IMR-90 (cell line): ENCODE results near the gene EXOC8. TPM values are rescaled to one million over a fixed set of nuclear protein-coding genes. Genes with fewer than 3 reads are reported as not detected.

Source experiments
- ATAC-seq: fragments of 200-7000 bp; cut with Tn5 transposase; 2 replicates; pipeline ENCODE4 v1.9.1; 2020; ENCODE audit warnings: low read depth, mild to moderate bottlenecking, moderate library complexity
- BruUV-seq: library from RNA; stranded (reverse); fragments of 400-500 nt; replicated peaks from 2 replicates; lab custom pipeline; 2021; lab: Mats Ljungman, UMichigan
- CTCF ChIA-PET: fragments of 300-600 bp; formaldehyde crosslinking; extraction: SDS; loops from one replicate; lab custom pipeline; 2021; ENCODE audit warnings: antibody characterized with exemption; lab: Yijun Ruan, JAX
- POLR2A ChIA-PET: fragments of 300-600 bp; sonication (Branson Sonifier 250); formaldehyde crosslinking; loops from one replicate; lab custom pipeline; 2022; ENCODE audit warnings: antibody characterized with exemption; ENCODE audit not compliant: unreplicated experiment; lab: Charles Lee
- DNase-seq: peaks from one replicate; pipeline ENCODE4 v3.0.0; 2013
- H2AFZ ChIP-seq: replicated peaks from 2 replicates; pipeline ENCODE3; 2013; ENCODE audit warnings: low read length, mild to moderate bottlenecking; ENCODE audit not compliant: poor library complexity
- H2AK5ac ChIP-seq: 2 replicates; pipeline ENCODE4 v1.6.1; 2013; ENCODE audit warnings: low read depth, low read length, inconsistent platforms
- H2AK9ac ChIP-seq: replicated peaks from 2 replicates; pipeline ENCODE3; 2013; ENCODE audit warnings: mild to moderate bottlenecking, low read depth, low read length, moderate library complexity; ENCODE audit not compliant: poor library complexity
- H2BK120ac ChIP-seq: 2 replicates; pipeline ENCODE4 v1.6.1; 2013; ENCODE audit warnings: low read depth, low read length, inconsistent platforms
- H2BK15ac ChIP-seq: 3 replicates; pipeline ENCODE4 v1.6.1; 2013; ENCODE audit warnings: low read depth, low read length, inconsistent platforms
- H2BK20ac ChIP-seq: 2 replicates; pipeline ENCODE4 v1.6.1; 2013; ENCODE audit warnings: low read depth, mild to moderate bottlenecking, inconsistent platforms, low read length, moderate library complexity
- H2BK5ac ChIP-seq: 2 replicates; pipeline ENCODE4 v1.6.1; 2013; ENCODE audit warnings: mild to moderate bottlenecking, low read depth, low read length, inconsistent platforms; ENCODE audit not compliant: poor library complexity, severe bottlenecking
- H3K14ac ChIP-seq: replicated peaks from 2 replicates; pipeline ENCODE4 v1.6.1; 2013; ENCODE audit warnings: low read depth, low read length, inconsistent platforms
- H3K18ac ChIP-seq: 2 replicates; pipeline ENCODE4 v1.6.1; 2013; ENCODE audit warnings: low read depth, low read length, control low read depth
- H3K23ac ChIP-seq: 2 replicates; pipeline ENCODE4 v1.6.1; 2013; ENCODE audit warnings: low read depth, low read length, inconsistent platforms
- H3K27ac ChIP-seq: 2 replicates; pipeline ENCODE4 v1.5.1; 2013; ENCODE audit warnings: mild to moderate bottlenecking, control low read depth, low read length; ENCODE audit not compliant: insufficient read depth
- H3K27me3 ChIP-seq: 2 replicates; pipeline ENCODE4 v1.6.1; 2013; ENCODE audit warnings: low read length; ENCODE audit not compliant: control insufficient read depth, insufficient read depth
- H3K36me3 ChIP-seq: 2 replicates; pipeline ENCODE4 v1.6.1; 2013; ENCODE audit warnings: low read length, mixed read lengths; ENCODE audit not compliant: control insufficient read depth, insufficient read depth
- H3K4ac ChIP-seq: 2 replicates; pipeline ENCODE4 v1.6.1; 2013; ENCODE audit warnings: low read depth, low read length, inconsistent platforms
- H3K4me1 ChIP-seq: 2 replicates; pipeline ENCODE4 v1.6.1; 2013; ENCODE audit warnings: low read length, mixed read lengths; ENCODE audit not compliant: control insufficient read depth, insufficient read depth
- H3K4me2 ChIP-seq: 2 replicates; pipeline ENCODE4 v1.6.1; 2013; ENCODE audit warnings: low read depth, mild to moderate bottlenecking, control low read depth, low read length, moderate library complexity
- H3K4me3 ChIP-seq: 2 replicates; pipeline ENCODE4 v1.5.1; 2013; ENCODE audit warnings: low read depth, mild to moderate bottlenecking, control low read depth, low read length, moderate library complexity; ENCODE audit not compliant: insufficient read depth
- H3K56ac ChIP-seq: 2 replicates; pipeline ENCODE4 v1.6.1; 2013; ENCODE audit warnings: low read length, inconsistent platforms; ENCODE audit not compliant: insufficient read depth; ENCODE audit errors: extremely low read depth
- H3K79me1 ChIP-seq, 2 experiments: 2 replicates each; pipeline ENCODE4 v1.6.1; 2013; ENCODE audit warnings: low read length in 2 of 2, inconsistent platforms in 1 of 2, low read depth in 1 of 2
- H3K9ac ChIP-seq: 2 replicates; pipeline ENCODE4 v1.6.1; 2013; ENCODE audit warnings: low read depth, low read length, control low read depth
- H3K9me1 ChIP-seq: 2 replicates; pipeline ENCODE4 v1.6.1; 2013; ENCODE audit warnings: low read length, inconsistent platforms; ENCODE audit not compliant: insufficient read depth
- H3K9me3 ChIP-seq: 2 replicates; pipeline ENCODE4 v1.6.1; 2013; ENCODE audit warnings: low read length; ENCODE audit not compliant: control insufficient read depth, insufficient read depth
- H4K20me1 ChIP-seq: 2 replicates; pipeline ENCODE4 v1.6.1; 2013; ENCODE audit warnings: low read length, inconsistent platforms; ENCODE audit not compliant: insufficient read depth
- H4K5ac ChIP-seq: 2 replicates; pipeline ENCODE4 v1.6.1; 2013; ENCODE audit warnings: mild to moderate bottlenecking, low read depth, low read length, control low read depth
- H4K8ac ChIP-seq, 2 experiments: 2 replicates each; pipeline ENCODE4 v1.6.1; 2013; ENCODE audit warnings: low read depth in 2 of 2, low read length in 2 of 2, control low read depth in 1 of 2, inconsistent platforms in 1 of 2
- H4K91ac ChIP-seq: 2 replicates; pipeline ENCODE4 v1.6.1; 2013; ENCODE audit warnings: low read depth, low read length, inconsistent platforms; ENCODE audit not compliant: insufficient read depth
- BHLHE40 ChIP-seq: fragments of 150-350 bp; IDR thresholded peaks from 2 replicates; pipeline ENCODE4 v1.6.1; 2016; ENCODE audit warnings: mild to moderate bottlenecking, low read depth, low read length
- CEBPB ChIP-seq: IDR thresholded peaks from 2 replicates; pipeline ENCODE4 v1.6.1; 2012; ENCODE audit warnings: low read depth, low read length, improper control_type of control experiment
- FOS ChIP-seq: fragments of 150-350 bp; IDR thresholded peaks from 2 replicates; pipeline ENCODE4 v1.6.1; 2016; ENCODE audit warnings: low read depth, low read length
- MAFK ChIP-seq: IDR thresholded peaks from 2 replicates; pipeline ENCODE4 v1.6.1; 2012; ENCODE audit warnings: low read depth, low read length, improper control_type of control experiment
- MAZ ChIP-seq: IDR thresholded peaks from 2 replicates; pipeline ENCODE4 v1.6.1; 2012; ENCODE audit warnings: low read depth, mild to moderate bottlenecking, low read length, improper control_type of control experiment, moderate library complexity, borderline replicate concordance
- MXI1 ChIP-seq: IDR thresholded peaks from 2 replicates; pipeline ENCODE4 v1.6.1; 2012; ENCODE audit warnings: low read depth, mild to moderate bottlenecking, low read length, moderate library complexity, borderline replicate concordance
- NFE2L2 ChIP-seq: fragments of 150-350 bp; IDR thresholded peaks from 2 replicates; pipeline ENCODE4 v1.6.1; 2016; ENCODE audit warnings: low read depth, mild to moderate bottlenecking, low read length
- POLR2A ChIP-seq: IDR thresholded peaks from 2 replicates; pipeline ENCODE4 v1.6.1; 2012; ENCODE audit warnings: mild to moderate bottlenecking, low read depth, low read length
- SMC3 ChIP-seq: fragments of 150-350 bp; IDR thresholded peaks from 2 replicates; pipeline ENCODE4 v1.6.1; 2016; ENCODE audit warnings: low read depth, mild to moderate bottlenecking, antibody characterized with exemption, low read length, moderate library complexity
- USF2 ChIP-seq: fragments of 150-350 bp; IDR thresholded peaks from 2 replicates; pipeline ENCODE4 v1.6.1; 2017; ENCODE audit warnings: mild to moderate bottlenecking, antibody characterized with exemption, low read length, low read depth
- WGBS, 2 experiments: methylation state at CpG; one replicate each; pipeline versions ENCODE4 v1.1.5 to v1.1.7; 2013; ENCODE audit warnings: missing lambda C conversion rate in 2 of 2; ENCODE audit not compliant: insufficient read length in 1 of 2; ENCODE audit errors: extremely low coverage in 2 of 2; 5-methylcytosine and 5-hydroxymethylcytosine counted together
- dilution Hi-C: fragments of 300-500 bp; cut with HindIII; formaldehyde crosslinking; loops from one replicate; pipeline ENCODE4 v1.14.3; 2018; ENCODE audit warnings: low sequenced_read_pairs; ENCODE audit not compliant: unreplicated experiment
- in situ Hi-C: fragments of 300-500 bp; cut with MboI; formaldehyde crosslinking; loops from 3 replicates; pipeline ENCODE4 v1.14.3; 2019; ENCODE audit warnings: low sequenced_read_pairs, inconsistent platforms, mixed read lengths
- intact Hi-C: fragments of 100-400 bp; cut with micrococcal nuclease; formaldehyde crosslinking; loops from 2 replicates; pipeline ENCODE4 v1.10.0; 2022
- polyA plus RNA-seq, 3 experiments: library from polyadenylated mRNA; depleted of rRNA; stranded (reverse); fragments of >200 nt; gene quantifications; 2 replicates each; pipeline ENCODE4 v1.2.3, GENCODE V29; 2012; ENCODE audit warnings: low replicate concordance in 1 of 3
- total RNA-seq: library from RNA; depleted of rRNA; stranded (reverse); fragments of >200 nt; gene quantifications from 2 replicates; pipeline ENCODE4 v1.2.3, GENCODE V29; 2012
- TF ChIP-seq, protein P1 (sequence below): conservative IDR thresholded peaks from 2 replicates; pipeline ENCODE4 v1.5.1; 2012; ENCODE audit warnings: mild to moderate bottlenecking, low read depth, low read length, improper control_type of control experiment
- TF ChIP-seq, protein P2 (sequence below): fragments of 150-350 bp; IDR thresholded peaks from 2 replicates; pipeline ENCODE4 v1.6.1; 2016; ENCODE audit warnings: low read depth, mild to moderate bottlenecking, low read length, moderate library complexity, borderline replicate concordance

EXOC8 gene
- total and polyA plus RNA-seq, 2 of the 4 experiments (the other 2 are of a cell fraction): 2.6 to 11.5 TPM

DNA sequence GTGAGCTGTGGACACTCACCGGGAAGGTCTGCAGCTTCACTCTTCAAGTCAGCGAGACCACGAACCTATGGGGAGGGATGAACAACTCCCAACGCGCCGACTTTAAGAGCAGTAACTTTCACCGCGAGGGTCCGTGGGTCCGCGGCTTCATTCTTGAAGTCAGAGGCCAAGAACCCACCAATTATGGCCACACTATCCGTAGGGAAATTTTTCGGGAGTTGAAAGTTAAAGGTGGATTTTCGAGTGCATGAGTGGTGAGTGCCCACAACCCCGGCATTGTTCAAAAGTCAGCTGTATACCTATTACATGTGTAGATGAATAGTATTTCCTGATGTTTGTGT is 19.7 kb downstream of the EXOC8 start:
- no TSS peak for BruUV-seq
- no peaks in the 10 kb centered on the region for H3K27me3 ChIP-seq
- no peak overlapping the region for H2BK120ac ChIP-seq
- H3K14ac ChIP-seq: no peak overlapping the region
- H3K9ac ChIP-seq: no peak overlapping the region
- in situ Hi-C loops (no loop called here), intact Hi-C loops (no loop called here), dilution Hi-C loops (no loop called here)
- H3K79me1 ChIP-seq: no peaks in the 10 kb centered on the region
- TF ChIP-seq SMC3 (no peak), POLR2A (no peak), MAZ (no peak), USF2 (no peak), BHLHE40 (no peak), MXI1 (no peak), MAFK (no peak), NFE2L2 (no peak), FOS (no peak), CEBPB (no peak)
- TF ChIP-seq, protein P1, sequence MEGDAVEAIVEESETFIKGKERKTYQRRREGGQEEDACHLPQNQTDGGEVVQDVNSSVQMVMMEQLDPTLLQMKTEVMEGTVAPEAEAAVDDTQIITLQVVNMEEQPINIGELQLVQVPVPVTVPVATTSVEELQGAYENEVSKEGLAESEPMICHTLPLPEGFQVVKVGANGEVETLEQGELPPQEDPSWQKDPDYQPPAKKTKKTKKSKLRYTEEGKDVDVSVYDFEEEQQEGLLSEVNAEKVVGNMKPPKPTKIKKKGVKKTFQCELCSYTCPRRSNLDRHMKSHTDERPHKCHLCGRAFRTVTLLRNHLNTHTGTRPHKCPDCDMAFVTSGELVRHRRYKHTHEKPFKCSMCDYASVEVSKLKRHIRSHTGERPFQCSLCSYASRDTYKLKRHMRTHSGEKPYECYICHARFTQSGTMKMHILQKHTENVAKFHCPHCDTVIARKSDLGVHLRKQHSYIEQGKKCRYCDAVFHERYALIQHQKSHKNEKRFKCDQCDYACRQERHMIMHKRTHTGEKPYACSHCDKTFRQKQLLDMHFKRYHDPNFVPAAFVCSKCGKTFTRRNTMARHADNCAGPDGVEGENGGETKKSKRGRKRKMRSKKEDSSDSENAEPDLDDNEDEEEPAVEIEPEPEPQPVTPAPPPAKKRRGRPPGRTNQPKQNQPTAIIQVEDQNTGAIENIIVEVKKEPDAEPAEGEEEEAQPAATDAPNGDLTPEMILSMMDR: no peak
- TF ChIP-seq, protein P2, sequence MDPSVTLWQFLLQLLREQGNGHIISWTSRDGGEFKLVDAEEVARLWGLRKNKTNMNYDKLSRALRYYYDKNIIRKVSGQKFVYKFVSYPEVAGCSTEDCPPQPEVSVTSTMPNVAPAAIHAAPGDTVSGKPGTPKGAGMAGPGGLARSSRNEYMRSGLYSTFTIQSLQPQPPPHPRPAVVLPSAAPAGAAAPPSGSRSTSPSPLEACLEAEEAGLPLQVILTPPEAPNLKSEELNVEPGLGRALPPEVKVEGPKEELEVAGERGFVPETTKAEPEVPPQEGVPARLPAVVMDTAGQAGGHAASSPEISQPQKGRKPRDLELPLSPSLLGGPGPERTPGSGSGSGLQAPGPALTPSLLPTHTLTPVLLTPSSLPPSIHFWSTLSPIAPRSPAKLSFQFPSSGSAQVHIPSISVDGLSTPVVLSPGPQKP: no peak
- H2BK15ac ChIP-seq: no peak overlapping the region
- no peak overlapping the region for H3K4ac ChIP-seq
- H3K36me3 ChIP-seq: no peaks in the 10 kb centered on the region
- POLR2A ChIA-PET: no interaction called here
- DNase-seq (no peak), ATAC-seq (no peak)
- H3K9me1 ChIP-seq: no peaks in the 10 kb centered on the region
- no peaks in the 10 kb centered on the region for H3K4me1 ChIP-seq
- no peak overlapping the region for H4K5ac ChIP-seq
- H4K20me1 ChIP-seq: no peaks in the 10 kb centered on the region
- no peak overlapping the region for H3K56ac ChIP-seq
- CTCF ChIA-PET: no interaction called here
- no peak overlapping the region for H4K91ac ChIP-seq
- no peak overlapping the region for H4K8ac ChIP-seq
- H3K4me3 ChIP-seq: no peak overlapping the region
- no peak overlapping the region for H3K4me2 ChIP-seq
- no peak overlapping the region for H3K23ac ChIP-seq
- no peak overlapping the region for H3K18ac ChIP-seq
- no peak overlapping the region for H3K27ac ChIP-seq
- H2AK5ac ChIP-seq: no peak overlapping the region
- 90% methylated on average over 3 of the region's 15 CpGs; no CpG with 5 or more reads in 1 of the 2 experiments for WGBS, 2 experiments
- H2AFZ ChIP-seq: no peak overlapping the region
- no peak overlapping the region for H2BK5ac ChIP-seq
- H2BK20ac ChIP-seq: no peak overlapping the region
- no peak overlapping the region for H2AK9ac ChIP-seq
- H3K9me3 ChIP-seq: no peaks in the 10 kb centered on the region; the same call in 1 of the 2 replicates
